Adrenal gland (tissue), 12 donors: ENCODE data around the gene MBD3L2B. TPM values are rescaled to one million over a fixed set of nuclear protein-coding genes. Genes with fewer than 3 reads are reported as not detected.
A peak's percentile ranks its signal among the peaks of the same experiment; 100 is the strongest.

ENCODE experiments used
- DNase-seq, 7 donors: peaks; one replicate each; pipeline ENCODE4 v3.0.0-alpha.2; 2019 to 2020
- H3K27ac ChIP-seq, 5 donors: fragments of 200-600 bp; sonication (generic) in 4 of 5; 1 replicate in 3 of 5; 2 replicates in 2 of 5; pipeline versions ENCODE4 v1.5.1 to v1.8.0; 2016 to 2020; ENCODE audit warnings: mild to moderate bottlenecking in 1 of 5
- H3K27me3 ChIP-seq: fragments of 200-600 bp; 2 replicates; pipeline ENCODE4 v1.8.0; 2021
- H3K36me3 ChIP-seq, 2 donors: fragments of 200-600 bp; replicated peaks in 1 of 2; 1 replicate in 1 of 2; 2 replicates in 1 of 2; pipeline versions ENCODE4 v1.5.1 to v1.8.0; 2018 to 2022
- H3K4me1 ChIP-seq, 2 donors: fragments of 200-600 bp; replicated peaks in 1 of 2; 1 replicate in 1 of 2; 2 replicates in 1 of 2; pipeline versions ENCODE4 v1.5.1 to v1.8.0; 2018 to 2021
- H3K4me3 ChIP-seq, 4 donors: fragments of 200-600 bp; sonication (generic) in 3 of 4; one replicate each; pipeline ENCODE4 v1.5.1; 2016 to 2018
- H3K9me3 ChIP-seq, 3 donors: fragments of 200-600 bp; sonication (generic) in 1 of 3; replicated peaks in 1 of 3; 1 replicate in 2 of 3; 2 replicates in 1 of 3; pipeline versions ENCODE4 v1.5.1 to v1.8.0; 2016 to 2021
- POLR2A ChIP-seq, 2 donors: fragments of 450-650 bp; IDR thresholded peaks; one replicate each; pipeline ENCODE4 v1.6.1; 2017; ENCODE audit warnings: antibody characterized with exemption in 2 of 2, mild to moderate bottlenecking in 2 of 2, moderate library complexity in 1 of 2
- WGBS, 4 donors: extraction: QIAGEN DNeasy Blood & Tissue Kit in 2 of 4; methylation state at CpG; one replicate each; pipeline versions ENCODE4 v1.1.5 to v1.1.7; 2013 to 2017; 5-methylcytosine and 5-hydroxymethylcytosine counted together
- intact Hi-C, 2 donors: fragments of 100-400 bp; cut with DNase I; formaldehyde crosslinking; loops; one replicate each; pipeline versions ENCODE4 v1.14.1 to v1.15.0; 2022 to 2023
- polyA plus RNA-seq, 3 donors: library from polyadenylated mRNA; stranded (reverse); fragments of 200-250 nt in 2 of 3; fragments of 350-450 nt in 1 of 3; fragmentation: Illumina TruSeq in 1 of 3; extraction: RNeasy Lipid Tissue Mini Kit (QIAGEN cat#74804) in 1 of 3; gene quantifications; one replicate each; pipeline ENCODE4 v1.2.3, GENCODE V29; 2013 to 2014
- total RNA-seq, 9 donors: library from RNA; depleted of rRNA in 4 of 9; stranded (reverse); fragments of >200 nt in 4 of 9; fragments of 120-200 nt in 1 of 9; fragmentation: NEBNext Ultra II Directional in 1 of 9; extraction: Animal tissue kit (Norgen Biotek cat#: 25700) in 1 of 9; gene quantifications; one replicate each; pipeline versions ENCODE4 v1.1.0 to v1.2.4, GENCODE V29; 2013 to 2023
- TF ChIP-seq, protein P1 (sequence below), 6 experiments: fragments of 450-650 bp in 4 of 6; fragments of 200-600 bp in 2 of 6; sonication (generic) in 1 of 6; IDR thresholded peaks; 1 replicate in 5 of 6; 2 replicates in 1 of 6; pipeline versions ENCODE4 v1.5.1 to v1.8.0; 2016 to 2021; ENCODE audit warnings: antibody characterized with exemption in 6 of 6, mild to moderate bottlenecking in 2 of 6, moderate library complexity in 1 of 6
- donor health status: healthy with polysubstance abuse.
- donor health status: Bipolar disorder and iron deficiency.
- donor health status: DM: yes; HTN: yes; CAD: no.
- donor health status: DM: no; HTN: no; CAD: no.
- donor health status: DM: no; HTN: no; CAD: no.
- donor health status: DM: yes; HTN: yes; CAD: no.

The MBD3L2B gene
- total and polyA plus RNA-seq, 12 donors = not detected

DNA sequence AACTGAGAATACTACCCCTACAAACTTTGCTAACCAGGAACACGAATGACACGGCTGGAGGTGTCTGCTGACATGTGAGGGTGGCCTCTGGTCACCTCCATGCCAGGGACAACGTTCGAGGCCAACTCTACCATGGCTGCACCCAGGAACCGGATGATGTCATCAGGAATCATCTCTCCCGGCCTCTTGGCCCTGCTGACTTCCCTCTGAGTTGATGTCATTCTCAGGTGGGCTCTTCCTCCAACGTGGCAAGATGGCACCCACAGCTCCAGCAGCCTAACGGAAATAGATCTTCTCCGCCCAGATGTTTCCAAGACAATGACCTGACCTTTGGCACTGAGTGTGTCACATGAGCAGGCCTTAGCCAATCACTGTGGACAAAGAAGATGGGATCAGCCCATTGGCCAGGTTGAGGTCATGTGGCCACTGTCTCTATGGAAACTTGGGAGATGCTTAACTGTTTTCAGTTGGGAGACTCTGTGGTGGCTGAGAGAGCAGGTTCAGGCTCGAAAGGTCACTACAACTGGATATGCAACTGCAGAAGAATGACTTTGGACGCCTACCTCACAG lies 15.0 kb downstream of the MBD3L2B start:
- no peak for DNase-seq
- no peaks in the 10 kb centered on the region for H3K4me1 ChIP-seq
- WGBS, 4 donors = 76 to 84% (median 78%) methylated on average over 4 to 11 of the region's 11 CpGs
- no peaks in the 10 kb centered on the region for H3K36me3 ChIP-seq
- no peak overlapping the region for H3K27ac ChIP-seq
- H3K27me3 ChIP-seq = no peaks in the 10 kb centered on the region
- H3K9me3 ChIP-seq = no peaks in the 10 kb centered on the region
- no peak overlapping the region for H3K4me3 ChIP-seq
- intact Hi-C loops = no loop called here
- TF ChIP-seq, protein P1, sequence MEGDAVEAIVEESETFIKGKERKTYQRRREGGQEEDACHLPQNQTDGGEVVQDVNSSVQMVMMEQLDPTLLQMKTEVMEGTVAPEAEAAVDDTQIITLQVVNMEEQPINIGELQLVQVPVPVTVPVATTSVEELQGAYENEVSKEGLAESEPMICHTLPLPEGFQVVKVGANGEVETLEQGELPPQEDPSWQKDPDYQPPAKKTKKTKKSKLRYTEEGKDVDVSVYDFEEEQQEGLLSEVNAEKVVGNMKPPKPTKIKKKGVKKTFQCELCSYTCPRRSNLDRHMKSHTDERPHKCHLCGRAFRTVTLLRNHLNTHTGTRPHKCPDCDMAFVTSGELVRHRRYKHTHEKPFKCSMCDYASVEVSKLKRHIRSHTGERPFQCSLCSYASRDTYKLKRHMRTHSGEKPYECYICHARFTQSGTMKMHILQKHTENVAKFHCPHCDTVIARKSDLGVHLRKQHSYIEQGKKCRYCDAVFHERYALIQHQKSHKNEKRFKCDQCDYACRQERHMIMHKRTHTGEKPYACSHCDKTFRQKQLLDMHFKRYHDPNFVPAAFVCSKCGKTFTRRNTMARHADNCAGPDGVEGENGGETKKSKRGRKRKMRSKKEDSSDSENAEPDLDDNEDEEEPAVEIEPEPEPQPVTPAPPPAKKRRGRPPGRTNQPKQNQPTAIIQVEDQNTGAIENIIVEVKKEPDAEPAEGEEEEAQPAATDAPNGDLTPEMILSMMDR (IDR thresholded peaks at IDR 0.05) = no peak
- no peak for TF ChIP-seq POLR2A (IDR thresholded peaks at IDR 0.05)

DNA sequence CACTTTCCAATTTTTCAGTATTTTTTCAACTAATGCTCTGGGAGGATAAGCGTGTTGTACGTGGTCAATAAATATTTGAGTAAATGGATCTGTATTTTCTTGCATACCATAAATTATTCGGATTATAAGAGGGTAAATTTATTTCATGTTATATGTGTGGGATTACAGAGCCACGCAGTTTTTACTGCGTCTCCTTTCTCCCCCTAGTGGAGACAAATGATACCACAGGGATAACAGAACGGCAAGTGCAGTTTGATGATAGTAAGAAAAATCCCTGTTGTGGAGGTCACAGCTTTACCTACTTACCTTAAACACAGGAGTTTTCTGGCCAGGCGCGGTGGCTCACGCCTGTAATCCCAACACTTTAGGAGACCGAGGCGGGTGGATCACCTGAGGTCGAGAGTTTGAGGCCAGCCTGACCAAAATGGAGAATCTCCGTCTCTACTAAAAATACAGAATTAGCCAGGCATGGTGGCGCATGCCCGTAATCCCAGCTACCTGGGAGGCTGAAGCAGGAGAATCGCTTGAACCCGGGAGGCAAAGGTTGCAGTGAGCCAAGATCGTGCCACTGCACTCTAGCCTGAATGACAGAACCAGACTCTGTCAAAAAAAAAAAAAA lies 16.8 kb downstream of the MBD3L2B start:
- TF ChIP-seq, protein P1 (IDR thresholded peaks at IDR 0.05) = peak in 1 of 6 experiments; percentile 84
- TF ChIP-seq POLR2A (IDR thresholded peaks at IDR 0.05) = no peak
- Histone ChIP-seq H3K27me3 (no peaks in the 10 kb centered on the region), H3K4me3 (no peak overlapping the region), H3K27ac (no peak overlapping the region), H3K36me3 (no peaks in the 10 kb centered on the region), H3K4me1 (no peaks in the 10 kb centered on the region), H3K9me3 (no peaks in the 10 kb centered on the region)
- peak in 1 of 7 donors; percentile 10 for DNase-seq
- WGBS, 4 donors = 53 to 84% (median 66%) methylated on average over 18 of the region's 18 CpGs
- intact Hi-C loops = no loop called here

DNA sequence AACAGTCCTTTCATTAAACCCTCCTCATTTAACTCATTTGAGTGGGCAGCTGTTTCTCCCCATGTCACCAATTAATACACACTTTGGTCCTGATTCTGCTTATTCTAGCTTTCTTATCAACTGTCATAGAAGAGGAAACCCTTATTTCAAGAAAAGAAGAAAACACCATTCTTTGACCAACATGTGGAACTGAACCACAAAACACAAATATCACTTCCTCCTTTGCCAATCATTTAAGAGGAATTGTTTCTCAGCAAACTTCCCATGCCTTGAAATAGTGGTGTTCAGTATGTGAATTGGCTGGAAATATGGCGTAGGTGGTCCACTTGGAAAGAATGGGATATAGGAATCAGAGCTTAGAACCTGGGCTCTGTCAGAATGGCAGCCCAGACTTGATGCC lies 20.4 kb downstream of the MBD3L2B start:
- DNase-seq = no peak
- Histone ChIP-seq H3K27ac (no peak overlapping the region), H3K36me3 (no peaks in the 10 kb centered on the region), H3K4me1 (no peaks in the 10 kb centered on the region), H3K27me3 (no peaks in the 10 kb centered on the region), H3K9me3 (no peaks in the 10 kb centered on the region), H3K4me3 (no peak overlapping the region)
- intact Hi-C loops = no loop called here
- TF ChIP-seq, protein P1 (IDR thresholded peaks at IDR 0.05) = no peak
- no peak for TF ChIP-seq POLR2A (IDR thresholded peaks at IDR 0.05)
- 44 to 74% (median 55%) methylated on average over 1 of the region's 1 CpG for WGBS, 4 donors

DNA sequence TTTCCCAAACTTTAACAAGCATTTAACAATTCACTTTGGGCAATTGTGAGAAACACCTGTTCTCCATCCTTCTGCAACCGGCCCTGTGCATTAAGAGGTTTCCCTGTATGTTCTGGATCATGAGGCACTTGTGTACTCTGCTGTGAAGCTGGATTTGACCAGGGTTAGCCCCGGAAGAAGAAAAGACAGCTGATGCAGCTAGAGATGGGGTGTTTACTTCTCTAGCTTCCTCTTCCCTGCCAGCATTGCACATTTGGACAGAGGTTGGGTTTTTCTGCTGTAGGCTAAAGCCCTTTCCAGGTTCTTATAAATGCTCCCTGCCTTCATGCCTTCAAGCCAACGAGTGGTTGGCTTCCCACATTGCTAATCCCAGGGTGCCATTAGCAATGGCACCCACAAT lies 20.9 kb downstream of the MBD3L2B start:
- peak overlapping the region in 1 of 5 donors; percentile 63 for H3K27ac ChIP-seq
- no peaks in the 10 kb centered on the region for H3K36me3 ChIP-seq
- WGBS, 4 donors = 38 to 62% (median 56%) methylated on average over 3 of the region's 3 CpGs

More for the DNA sequence above, 20.9 kb downstream of the MBD3L2B start:
- TF ChIP-seq, protein P1 (IDR thresholded peaks at IDR 0.05) = no peak
- TF ChIP-seq POLR2A (IDR thresholded peaks at IDR 0.05) = no peak
- no peak for DNase-seq
- no peaks in the 10 kb centered on the region for H3K27me3 ChIP-seq
- H3K4me3 ChIP-seq = no peak overlapping the region
- no peaks in the 10 kb centered on the region for H3K9me3 ChIP-seq
- intact Hi-C loops = no loop called here
- H3K4me1 ChIP-seq = no peaks in the 10 kb centered on the region
